Endometrium (tissue), 2 donors: Measurements from ENCODE around the gene DCST1.
A peak's percentile ranks its signal among the peaks of the same experiment; 100 is the strongest.

Experiments used
- FAIRE-seq: peaks from 2 replicates; lab custom pipeline; 2012; peaks lifted over from hg19 to GRCh38; lab: Jason Lieb, UNC
- donor health status: control.
- donor health status: control.

DCST1 gene

GRCh38 chr1:155073377-155074242 is 40.0 kb downstream of the DCST1 start:
- FAIRE-seq: no peak

- FAIRE-seq: no peak
These were observed 41.9 kb downstream of the DCST1 start for GRCh38 chr1:155075535-155075934.

- FAIRE-seq: no peak
These were observed 42.7 kb downstream of the DCST1 start for GRCh38 chr1:155076371-155076770.

- FAIRE-seq: no peak
These were observed 43.7 kb downstream of the DCST1 start for GRCh38 chr1:155077346-155077745.

GRCh38 chr1:155077758-155078445 is 44.3 kb downstream of the DCST1 start:
- no peak for FAIRE-seq

GRCh38 chr1:155078469-155079209 is 45.0 kb downstream of the DCST1 start, which contains the start of gene EFNA3:
TSS of gene EFNA3 (plus strand) at chr1:155078837. CDS start at chr1:155078942, 105 bp downstream.
- FAIRE-seq: no peak

- no peak for FAIRE-seq
These were observed 45.5 kb downstream of the DCST1 start for GRCh38 chr1:155079210-155079486.

GRCh38 chr1:155079487-155080311 is 46.1 kb downstream of the DCST1 start:
- FAIRE-seq: no peak

- FAIRE-seq: no peak
These were observed 46.9 kb downstream of the DCST1 start for GRCh38 chr1:155080312-155081228.

GRCh38 chr1:155081472-155082300 is 48.1 kb downstream of the DCST1 start:
- no peak for FAIRE-seq

- FAIRE-seq: no peak
These were observed 48.9 kb downstream of the DCST1 start for GRCh38 chr1:155082301-155083051.

GRCh38 chr1:155083052-155083541 is 49.5 kb downstream of the DCST1 start:
- FAIRE-seq: no peak

GRCh38 chr1:155083865-155084721 is 50.5 kb downstream of the DCST1 start:
- FAIRE-seq: no peak

GRCh38 chr1:155084722-155085503 is 51.3 kb downstream of the DCST1 start:
- FAIRE-seq: peak; percentile 89

- FAIRE-seq: no peak
These were observed 52.0 kb downstream of the DCST1 start for GRCh38 chr1:155085504-155086127.

GRCh38 chr1:155086128-155086741 is 52.6 kb downstream of the DCST1 start:
- FAIRE-seq: no peak
